LNCAP (cell line): ENCODE results near the gene CEP112.

Experiments
- CTCF ChIP-seq: fragments of 450-650 bp; IDR thresholded peaks from 2 replicates; pipeline ENCODE4 v1.5.1; 2017; ENCODE audit warnings: mild to moderate bottlenecking

CEP112 gene

DNA sequence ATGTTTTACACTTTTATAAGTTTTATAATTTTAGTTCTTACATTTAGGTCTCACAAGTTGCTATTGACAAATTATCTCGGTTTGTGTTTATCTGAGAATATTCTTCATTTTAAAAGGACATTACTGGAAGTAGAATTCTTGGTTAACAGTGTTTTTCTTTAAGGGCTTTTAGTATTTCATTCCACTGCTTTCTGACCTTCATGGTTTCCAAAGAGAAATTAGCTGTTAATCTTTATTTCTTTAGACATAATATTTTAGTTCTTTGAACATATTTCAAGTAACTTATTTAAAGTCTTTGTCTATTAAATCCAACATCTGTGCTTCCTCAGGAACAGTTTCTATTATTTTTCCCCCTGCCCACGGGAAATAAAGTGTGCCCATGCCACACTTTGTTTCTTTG, 390.4 kb downstream of the CEP112 start:
- no peak for TF ChIP-seq CTCF

GRCh38 chr17:65800655-65801054, 391.3 kb downstream of the CEP112 start:
- no peak for TF ChIP-seq CTCF

- TF ChIP-seq CTCF = no peak
Measured at GRCh38 chr17:65799869-65800268, 392.1 kb downstream of the CEP112 start.

GRCh38 chr17:65799454-65799853, 392.5 kb downstream of the CEP112 start:
- TF ChIP-seq CTCF = no peak

DNA sequence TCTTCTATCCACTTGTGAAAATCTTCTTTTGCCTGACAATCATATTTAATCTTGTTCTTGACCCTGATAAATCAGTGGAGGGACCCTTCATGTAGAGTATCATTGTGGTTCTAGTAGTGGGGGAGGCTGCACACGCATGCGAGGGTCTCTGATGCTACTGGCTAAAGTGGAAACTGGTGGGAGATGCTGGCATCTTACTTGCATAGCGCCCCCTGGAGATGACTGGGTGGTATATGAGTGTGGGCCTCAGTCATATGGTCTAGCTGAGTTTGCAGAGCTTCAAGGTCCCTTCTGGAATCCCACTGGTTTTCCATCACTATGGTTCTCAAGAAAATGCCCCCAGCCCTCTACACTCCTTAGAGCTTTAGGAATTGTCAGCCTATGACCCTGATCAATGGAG, 394.1 kb downstream of the CEP112 start:
- TF ChIP-seq CTCF = peak; percentile 30; the same call in 1 of the 2 replicates

- TF ChIP-seq CTCF = no peak
Measured at GRCh38 chr17:65797101-65797500, 394.8 kb downstream of the CEP112 start.

GRCh38 chr17:65794572-65794971, 397.4 kb downstream of the CEP112 start:
- peak; percentile 65 for TF ChIP-seq CTCF

DNA sequence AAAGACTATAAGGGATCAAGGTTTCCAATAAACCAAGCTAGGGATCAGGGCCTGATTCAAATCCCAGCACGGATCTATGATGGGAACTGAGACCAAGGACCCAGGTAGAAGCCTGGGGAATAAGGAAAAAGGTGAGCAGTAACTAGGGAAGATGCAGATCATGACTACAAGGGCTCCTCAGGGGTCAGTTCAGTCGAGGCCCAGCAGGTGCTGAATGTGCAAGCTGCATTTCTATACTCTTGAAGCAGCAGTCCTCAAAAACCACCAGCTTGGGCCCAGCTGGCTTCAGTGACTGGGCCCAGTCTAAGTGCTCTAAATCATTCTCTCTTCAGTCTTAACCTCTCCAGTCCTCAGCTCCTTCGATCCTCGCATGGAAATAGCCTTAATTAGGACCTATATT, 401.7 kb downstream of the CEP112 start:
- no peak for TF ChIP-seq CTCF
